WTC11 (cell line): ENCODE data around the gene MRPL51. TPM values are rescaled to one million over a fixed set of nuclear protein-coding genes. Genes with fewer than 3 reads are reported as not detected.
A peak's percentile ranks its signal among the peaks of the same experiment; 100 is the strongest.

Experiments
- ATAC-seq: fragments of 200-7000 bp; cut with Tn5 transposase; 2 replicates; pipeline ENCODE4 v1.10.0; 2021; ENCODE audit warnings: mild to moderate bottlenecking, moderate library complexity
- CTCF ChIA-PET: fragments of 300-600 bp; sonication (Branson Sonifier 250); formaldehyde crosslinking; loops from one replicate; lab custom pipeline; 2021; ENCODE audit warnings: antibody characterized with exemption; lab: Charles Lee
- POLR2A ChIA-PET: fragments of 350-600 bp; sonication (Branson Sonifier 250); formaldehyde crosslinking; loops from one replicate; lab custom pipeline; 2021; ENCODE audit warnings: antibody characterized with exemption; lab: Charles Lee
- DNase-seq: peaks from one replicate; pipeline ENCODE4 v3.0.0; 2021; ENCODE audit warnings: low spot score
- H3K27ac Mint-ChIP-seq: 2 replicates; pipeline ENCODE4 v1.8.0; 2021; ENCODE audit warnings: mixed read lengths
- H3K27me3 Mint-ChIP-seq: 2 replicates; pipeline ENCODE4 v1.8.0; 2021; ENCODE audit warnings: low read depth, mild to moderate bottlenecking, moderate library complexity, mixed read lengths
- H3K36me3 Mint-ChIP-seq: 2 replicates; pipeline ENCODE4 v1.8.0; 2021; ENCODE audit warnings: mixed read lengths
- H3K4me1 Mint-ChIP-seq: 2 replicates; pipeline ENCODE4 v1.8.0; 2022; ENCODE audit warnings: mixed read lengths
- H3K4me3 Mint-ChIP-seq: 2 replicates; pipeline ENCODE4 v1.8.0; 2021; ENCODE audit warnings: mild to moderate bottlenecking, moderate library complexity, mixed read lengths
- H3K9me3 Mint-ChIP-seq: 2 replicates; pipeline ENCODE4 v1.8.0; 2021; ENCODE audit warnings: mixed read lengths
- ARID4B ChIP-seq: sonication (generic); formaldehyde crosslinking; IDR thresholded peaks from 2 replicates; pipeline ENCODE4 v1.8.0; 2023; ENCODE audit warnings: missing genetic modification reagents, mild to moderate bottlenecking, borderline replicate concordance
- E2F1 ChIP-seq: sonication (generic); formaldehyde crosslinking; IDR thresholded peaks from 2 replicates; pipeline ENCODE4 v1.8.0; 2022; ENCODE audit warnings: mild to moderate bottlenecking, missing genetic modification reagents
- GRHL2 ChIP-seq: fragments of 250-450 bp; sonication (Bioruptor Pico); IDR thresholded peaks from 2 replicates; pipeline ENCODE4 v1.8.0; 2022; ENCODE audit warnings: mild to moderate bottlenecking, moderate library complexity; ENCODE audit not compliant: insufficient replicate concordance, severe bottlenecking
- JUN ChIP-seq: sonication (generic); formaldehyde crosslinking; IDR thresholded peaks from 2 replicates; pipeline ENCODE4 v1.8.0; 2023; ENCODE audit warnings: mild to moderate bottlenecking, missing genetic modification reagents
- KAT7 ChIP-seq: sonication (generic); formaldehyde crosslinking; IDR thresholded peaks from 2 replicates; pipeline ENCODE4 v1.8.1; 2023; ENCODE audit warnings: missing genetic modification reagents, mild to moderate bottlenecking, borderline replicate concordance
- PRRX2 ChIP-seq: fragments of 250-450 bp; sonication (Bioruptor Pico); IDR thresholded peaks from 2 replicates; pipeline ENCODE4 v1.8.0; 2021; ENCODE audit warnings: mild to moderate bottlenecking
- TCF7 ChIP-seq: sonication (generic); formaldehyde crosslinking; IDR thresholded peaks from 2 replicates; pipeline ENCODE4 v1.8.0; 2022; ENCODE audit warnings: mild to moderate bottlenecking, low read depth, missing genetic modification reagents, moderate library complexity
- TEAD1 ChIP-seq: sonication (generic); formaldehyde crosslinking; IDR thresholded peaks from 2 replicates; pipeline ENCODE4 v1.8.0; 2022; ENCODE audit warnings: mild to moderate bottlenecking, missing genetic modification reagents
- TEAD4 ChIP-seq: sonication (generic); formaldehyde crosslinking; IDR thresholded peaks from 2 replicates; pipeline ENCODE4 v1.8.0; 2022; ENCODE audit warnings: mild to moderate bottlenecking, missing genetic modification reagents
- TP53 ChIP-seq: sonication (generic); formaldehyde crosslinking; IDR thresholded peaks from 2 replicates; pipeline ENCODE4 v1.8.1; 2023; ENCODE audit warnings: mild to moderate bottlenecking, missing genetic modification reagents
- USF1 ChIP-seq: sonication (generic); formaldehyde crosslinking; IDR thresholded peaks from 2 replicates; pipeline ENCODE4 v1.8.0; 2022; ENCODE audit warnings: mild to moderate bottlenecking, missing genetic modification reagents
- ZNF121 ChIP-seq: sonication (generic); formaldehyde crosslinking; IDR thresholded peaks from 2 replicates; pipeline ENCODE4 v1.8.0; 2023; ENCODE audit warnings: missing genetic modification reagents
- ZNF138 ChIP-seq: sonication (generic); formaldehyde crosslinking; conservative IDR thresholded peaks from 2 replicates; pipeline ENCODE4 v1.8.1; 2022; ENCODE audit warnings: mild to moderate bottlenecking, moderate library complexity, missing genetic modification reagents
- ZNF317 ChIP-seq: sonication (generic); formaldehyde crosslinking; IDR thresholded peaks from 2 replicates; pipeline ENCODE4 v1.8.1; 2023; ENCODE audit warnings: low read depth, mild to moderate bottlenecking, moderate library complexity, missing genetic modification reagents, borderline replicate concordance
- total RNA-seq: library from RNA; stranded (reverse); gene quantifications from 3 replicates; pipeline ENCODE4 v1.2.3, GENCODE V29; 2021
- TF ChIP-seq, protein P1 (sequence below): sonication (generic); formaldehyde crosslinking; IDR thresholded peaks from 2 replicates; pipeline ENCODE4 v1.8.1; 2022; ENCODE audit warnings: low read depth, mild to moderate bottlenecking, moderate library complexity, missing genetic modification reagents, borderline replicate concordance
- TF ChIP-seq, protein P2 (sequence below): fragments of 200-600 bp; IDR thresholded peaks from 2 replicates; pipeline ENCODE4 v1.8.0; 2022; ENCODE audit warnings: antibody characterized with exemption
- TF ChIP-seq, protein P3 (sequence below): sonication (generic); formaldehyde crosslinking; IDR thresholded peaks from 2 replicates; pipeline ENCODE4 v1.8.0; 2022; ENCODE audit warnings: missing genetic modification reagents

Gene MRPL51
- total RNA-seq, 1 experiment from 2014 or later, result 290 TPM

- CTCF ChIA-PET, result interaction anchor here (7.1 kb wide), 1 partner anchor 18 kb away, joined by 195 read pairs; the partner anchor contains the start of gene IFFO1
These were observed 42.6 kb upstream of the MRPL51 start for GRCh38 chr12:6535697-6535946.

GRCh38 chr12:6534945-6535696 is 42.1 kb upstream of the MRPL51 start:
- peaks cover 48% of the 10 kb centered on the region for H3K4me1 Mint-ChIP-seq
- POLR2A ChIA-PET, result interaction anchor here (0.6 to 1.9 kb wide), 10 partner anchors 19 to 232 kb away, joined by 3 to 23 read pairs (median 5); partner anchors contain the start of genes MRPL51, NOP2, PTMS and SCNN1A
- CTCF ChIA-PET, result interaction anchor here (0.9 to 7.1 kb wide), 5 partner anchors 19 to 79 kb away, joined by 3 to 195 read pairs (median 6); partner anchors contain the start of genes IFFO1 and NOP2
- ATAC-seq (no peak), DNase-seq (peak; percentile 77)
- H3K9me3 Mint-ChIP-seq, result no peaks in the 10 kb centered on the region
- H3K27ac Mint-ChIP-seq, result peak overlapping the region; percentile 94
- no peaks in the 10 kb centered on the region for H3K27me3 Mint-ChIP-seq
- peak overlapping the region; percentile 87 for H3K4me3 Mint-ChIP-seq
- peaks cover 56% of the 10 kb centered on the region for H3K36me3 Mint-ChIP-seq
- TF ChIP-seq TCF7 (CRISPR knock-in tag) (no peak), ZNF317 (CRISPR knock-in tag) (no peak), PRRX2 (CRISPR knock-in tag) (no peak), JUN (CRISPR knock-in tag) (peak; percentile 57; the same call in 1 of the 2 replicates), ARID4B (peak; percentile 94), GRHL2 (CRISPR knock-in tag) (no peak), USF1 (CRISPR knock-in tag) (peak; percentile 97), TEAD1 (CRISPR knock-in tag) (peak; percentile 29; the same call in 1 of the 2 replicates), ZNF121 (peak; percentile 48; the same call in 1 of the 2 replicates), KAT7 (peak; percentile 92; the same call in 1 of the 2 replicates), TEAD4 (CRISPR knock-in tag) (peak; percentile 90), ZNF138 (0 out of 2 replicates have a peak, but pooled peaks have one; percentile 41), TP53 (CRISPR knock-in tag) (peak; percentile 84; the same call in 1 of the 2 replicates)
- TF ChIP-seq, protein P1, sequence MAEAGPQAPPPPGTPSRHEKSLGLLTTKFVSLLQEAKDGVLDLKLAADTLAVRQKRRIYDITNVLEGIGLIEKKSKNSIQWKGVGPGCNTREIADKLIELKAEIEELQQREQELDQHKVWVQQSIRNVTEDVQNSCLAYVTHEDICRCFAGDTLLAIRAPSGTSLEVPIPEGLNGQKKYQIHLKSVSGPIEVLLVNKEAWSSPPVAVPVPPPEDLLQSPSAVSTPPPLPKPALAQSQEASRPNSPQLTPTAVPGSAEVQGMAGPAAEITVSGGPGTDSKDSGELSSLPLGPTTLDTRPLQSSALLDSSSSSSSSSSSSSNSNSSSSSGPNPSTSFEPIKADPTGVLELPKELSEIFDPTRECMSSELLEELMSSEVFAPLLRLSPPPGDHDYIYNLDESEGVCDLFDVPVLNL (CRISPR knock-in tag), result peak; percentile 95
- TF ChIP-seq, protein P2, sequence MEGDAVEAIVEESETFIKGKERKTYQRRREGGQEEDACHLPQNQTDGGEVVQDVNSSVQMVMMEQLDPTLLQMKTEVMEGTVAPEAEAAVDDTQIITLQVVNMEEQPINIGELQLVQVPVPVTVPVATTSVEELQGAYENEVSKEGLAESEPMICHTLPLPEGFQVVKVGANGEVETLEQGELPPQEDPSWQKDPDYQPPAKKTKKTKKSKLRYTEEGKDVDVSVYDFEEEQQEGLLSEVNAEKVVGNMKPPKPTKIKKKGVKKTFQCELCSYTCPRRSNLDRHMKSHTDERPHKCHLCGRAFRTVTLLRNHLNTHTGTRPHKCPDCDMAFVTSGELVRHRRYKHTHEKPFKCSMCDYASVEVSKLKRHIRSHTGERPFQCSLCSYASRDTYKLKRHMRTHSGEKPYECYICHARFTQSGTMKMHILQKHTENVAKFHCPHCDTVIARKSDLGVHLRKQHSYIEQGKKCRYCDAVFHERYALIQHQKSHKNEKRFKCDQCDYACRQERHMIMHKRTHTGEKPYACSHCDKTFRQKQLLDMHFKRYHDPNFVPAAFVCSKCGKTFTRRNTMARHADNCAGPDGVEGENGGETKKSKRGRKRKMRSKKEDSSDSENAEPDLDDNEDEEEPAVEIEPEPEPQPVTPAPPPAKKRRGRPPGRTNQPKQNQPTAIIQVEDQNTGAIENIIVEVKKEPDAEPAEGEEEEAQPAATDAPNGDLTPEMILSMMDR, result no peak
- TF ChIP-seq, protein P3, sequence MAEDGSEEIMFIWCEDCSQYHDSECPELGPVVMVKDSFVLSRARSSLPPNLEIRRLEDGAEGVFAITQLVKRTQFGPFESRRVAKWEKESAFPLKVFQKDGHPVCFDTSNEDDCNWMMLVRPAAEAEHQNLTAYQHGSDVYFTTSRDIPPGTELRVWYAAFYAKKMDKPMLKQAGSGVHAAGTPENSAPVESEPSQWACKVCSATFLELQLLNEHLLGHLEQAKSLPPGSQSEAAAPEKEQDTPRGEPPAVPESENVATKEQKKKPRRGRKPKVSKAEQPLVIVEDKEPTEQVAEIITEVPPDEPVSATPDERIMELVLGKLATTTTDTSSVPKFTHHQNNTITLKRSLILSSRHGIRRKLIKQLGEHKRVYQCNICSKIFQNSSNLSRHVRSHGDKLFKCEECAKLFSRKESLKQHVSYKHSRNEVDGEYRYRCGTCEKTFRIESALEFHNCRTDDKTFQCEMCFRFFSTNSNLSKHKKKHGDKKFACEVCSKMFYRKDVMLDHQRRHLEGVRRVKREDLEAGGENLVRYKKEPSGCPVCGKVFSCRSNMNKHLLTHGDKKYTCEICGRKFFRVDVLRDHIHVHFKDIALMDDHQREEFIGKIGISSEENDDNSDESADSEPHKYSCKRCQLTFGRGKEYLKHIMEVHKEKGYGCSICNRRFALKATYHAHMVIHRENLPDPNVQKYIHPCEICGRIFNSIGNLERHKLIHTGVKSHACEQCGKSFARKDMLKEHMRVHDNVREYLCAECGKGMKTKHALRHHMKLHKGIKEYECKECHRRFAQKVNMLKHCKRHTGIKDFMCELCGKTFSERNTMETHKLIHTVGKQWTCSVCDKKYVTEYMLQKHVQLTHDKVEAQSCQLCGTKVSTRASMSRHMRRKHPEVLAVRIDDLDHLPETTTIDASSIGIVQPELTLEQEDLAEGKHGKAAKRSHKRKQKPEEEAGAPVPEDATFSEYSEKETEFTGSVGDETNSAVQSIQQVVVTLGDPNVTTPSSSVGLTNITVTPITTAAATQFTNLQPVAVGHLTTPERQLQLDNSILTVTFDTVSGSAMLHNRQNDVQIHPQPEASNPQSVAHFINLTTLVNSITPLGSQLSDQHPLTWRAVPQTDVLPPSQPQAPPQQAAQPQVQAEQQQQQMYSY, result peak; percentile 42; the same call in 1 of the 2 replicates

More at GRCh38 chr12:6535697-6535946, 42.6 kb upstream of the MRPL51 start:
- POLR2A ChIA-PET, result interaction anchor here (0.6 to 1.9 kb wide), 4 partner anchors 32 to 231 kb away, joined by 3 to 5 read pairs (median 3); partner anchors contain the start of genes NOP2, PTMS and VAMP1
- no peak for TF ChIP-seq E2F1
- Mint-ChIP-seq H3K36me3 (peaks cover 51% of the 10 kb centered on the region), H3K27me3 (no peaks in the 10 kb centered on the region), H3K4me1 (peaks cover 53% of the 10 kb centered on the region), H3K4me3 (peak overlapping the region; percentile 87), H3K9me3 (no peaks in the 10 kb centered on the region), H3K27ac (peak overlapping the region; percentile 94)
- no peak for ATAC-seq
- no peak for DNase-seq
